HG03378 (cell line): ENCODE data around the gene GRB14.

Experiments
- ATAC-seq: cut with Tn5 transposase; IDR thresholded peaks from one replicate; pipeline ENCODE4 v1.9.1; 2021; ENCODE audit warnings: mild to moderate bottlenecking, moderate library complexity; ENCODE audit not compliant: unreplicated experiment

The GRB14 gene

DNA sequence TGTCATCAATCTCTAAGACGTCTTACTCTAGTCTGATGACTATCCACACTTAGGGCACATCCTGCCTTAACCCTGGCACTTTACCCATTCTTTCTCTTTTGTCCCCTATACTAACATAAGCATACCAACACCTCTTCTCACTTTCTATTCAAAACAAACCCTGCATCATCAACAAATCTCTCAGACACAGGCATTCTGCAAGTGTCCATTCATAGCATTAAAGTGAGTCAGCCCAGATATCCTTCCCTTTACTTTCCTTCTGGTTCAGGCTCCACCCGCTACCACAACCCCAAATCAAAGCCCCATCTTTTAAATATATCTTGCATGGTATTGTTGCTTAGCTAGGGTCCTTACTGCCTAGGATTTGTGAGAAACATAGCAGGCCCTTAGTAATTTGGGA lies 3.8 kb downstream of the GRB14 start:
- no peak for ATAC-seq

DNA sequence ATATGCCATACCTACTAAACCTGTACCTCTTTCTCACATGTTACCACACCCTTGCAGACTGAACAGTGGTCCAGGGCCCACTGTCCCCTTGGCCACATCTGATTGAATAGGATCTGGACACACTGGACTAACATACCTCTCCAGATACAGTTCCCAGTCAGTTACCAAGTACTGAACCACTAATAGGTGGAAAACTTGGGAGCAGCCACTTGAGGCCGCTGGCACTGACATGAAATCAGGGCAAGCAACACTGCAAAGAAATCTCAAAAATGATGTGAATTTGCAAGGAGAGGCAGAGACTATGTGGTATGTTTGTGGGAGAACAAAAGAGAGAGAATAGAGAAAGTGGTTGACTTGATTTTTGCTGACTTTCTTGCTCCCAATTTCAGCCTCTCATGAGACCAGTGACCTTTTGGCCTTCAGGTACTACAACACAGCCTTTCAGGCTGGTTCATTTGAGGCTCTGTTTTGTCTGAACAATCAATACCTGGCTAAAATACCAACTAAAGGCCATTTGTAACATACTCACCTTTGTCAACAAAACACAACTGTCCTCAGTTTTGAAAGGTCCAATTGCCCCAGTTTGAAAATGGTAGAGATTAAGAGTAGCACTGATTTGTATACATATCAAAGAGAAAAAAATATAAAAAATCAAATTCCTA lies 7.8 kb downstream of the GRB14 start:
- ATAC-seq: no peak

DNA sequence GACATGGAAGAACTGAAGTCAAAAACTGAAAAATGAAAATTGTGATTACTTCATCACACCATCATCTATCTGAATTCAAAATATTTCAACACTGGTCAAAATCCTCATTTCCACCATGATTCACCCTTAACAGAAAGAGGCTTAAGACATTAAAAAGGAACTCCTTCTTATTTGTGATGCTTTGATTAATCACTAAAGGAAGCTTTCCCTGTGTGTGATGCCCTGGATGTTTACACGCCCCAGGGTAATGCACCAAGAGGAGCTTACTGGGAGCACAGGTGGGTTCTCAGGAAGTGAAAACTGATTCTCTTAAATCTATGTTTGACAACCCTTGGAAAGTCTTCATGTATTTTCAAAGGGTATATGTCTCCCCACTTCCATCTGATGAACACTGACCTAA lies 11.5 kb downstream of the GRB14 start:
- ATAC-seq: no peak

DNA sequence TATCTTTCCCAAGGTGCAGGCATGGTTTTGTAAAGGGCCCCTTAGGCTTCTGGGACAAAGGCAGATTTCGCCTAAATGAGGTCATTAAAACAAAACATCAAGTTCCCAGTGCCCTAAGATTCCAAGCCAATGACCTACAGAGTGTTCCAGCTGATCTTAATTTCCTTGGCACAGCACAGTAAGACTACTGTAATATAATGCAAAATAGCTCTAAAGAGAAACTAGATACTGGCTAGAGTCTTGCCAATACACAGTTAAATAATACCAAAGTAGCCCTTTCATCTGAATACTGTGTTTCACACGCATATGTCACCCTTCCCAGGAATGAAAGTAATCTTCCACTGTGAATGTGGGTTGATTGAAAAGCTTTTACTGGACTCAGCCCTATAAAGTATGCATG lies 14.7 kb downstream of the GRB14 start:
- no peak for ATAC-seq

DNA sequence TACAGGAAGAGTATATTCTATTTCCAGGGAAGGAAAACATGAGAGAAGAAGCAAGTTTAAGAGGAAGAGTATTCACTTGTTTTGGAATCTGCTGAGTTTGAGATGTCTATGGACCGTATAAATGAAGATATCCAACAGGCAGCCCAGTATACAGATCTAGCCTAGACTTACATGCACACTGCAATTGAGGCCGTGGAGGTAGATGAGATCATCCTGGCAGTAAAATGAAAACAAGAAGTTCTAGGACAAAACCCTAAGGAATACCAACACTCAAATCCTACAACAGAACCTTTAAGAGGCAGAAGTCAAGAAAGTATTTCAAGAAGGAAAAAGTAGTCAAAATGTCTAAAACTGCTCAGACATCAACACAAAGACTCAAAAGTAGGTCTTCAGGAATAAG lies 16.0 kb downstream of the GRB14 start:
- no peak for ATAC-seq

DNA sequence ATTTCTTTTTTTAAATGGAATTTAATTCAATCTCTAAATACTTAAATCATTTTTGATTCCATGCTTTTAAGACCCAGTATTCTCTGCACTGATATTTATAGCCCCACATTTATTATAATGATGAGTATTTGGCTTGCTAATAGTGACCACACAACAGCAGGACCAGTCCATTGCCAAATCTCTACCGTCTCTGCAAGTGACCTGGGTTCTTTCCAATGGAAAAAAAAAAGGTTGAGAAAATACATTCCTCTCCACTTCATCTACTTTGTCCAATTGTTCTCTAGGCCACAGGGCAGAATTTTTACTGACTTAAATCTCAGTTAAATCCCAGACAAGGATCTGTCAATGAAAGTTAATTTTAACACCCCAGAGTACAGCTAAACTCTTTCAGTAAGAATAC lies 20.5 kb downstream of the GRB14 start:
- no peak for ATAC-seq

DNA sequence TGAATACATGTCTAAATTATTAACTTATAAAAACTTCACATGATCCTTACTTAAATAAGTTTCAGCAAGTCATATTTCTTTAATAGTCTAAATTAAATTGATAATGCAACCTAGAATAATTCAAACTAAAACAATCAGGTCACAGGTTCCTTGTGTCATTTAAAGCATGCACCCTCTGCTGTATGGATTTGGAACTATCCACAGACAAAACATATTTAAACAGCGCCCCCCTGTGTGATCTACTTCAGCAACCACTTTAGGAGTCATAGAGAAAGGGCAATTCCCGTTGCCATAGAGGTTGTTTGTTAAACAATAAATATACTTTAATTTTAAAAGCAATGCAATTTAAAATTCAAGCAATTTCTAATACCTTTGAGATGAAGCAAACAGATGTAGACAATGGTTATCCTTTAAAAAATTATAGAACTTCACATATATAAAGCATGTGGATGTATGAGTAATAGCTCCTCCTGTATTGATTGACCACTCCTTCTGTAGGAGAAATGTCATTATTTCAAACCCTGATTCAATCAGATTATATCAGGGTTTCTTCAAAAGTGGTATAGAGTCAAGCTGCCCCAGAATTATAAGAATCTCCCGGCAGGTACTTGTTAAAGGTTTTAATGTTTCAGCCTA lies 21.2 kb downstream of the GRB14 start:
- ATAC-seq: peak; percentile 99

DNA sequence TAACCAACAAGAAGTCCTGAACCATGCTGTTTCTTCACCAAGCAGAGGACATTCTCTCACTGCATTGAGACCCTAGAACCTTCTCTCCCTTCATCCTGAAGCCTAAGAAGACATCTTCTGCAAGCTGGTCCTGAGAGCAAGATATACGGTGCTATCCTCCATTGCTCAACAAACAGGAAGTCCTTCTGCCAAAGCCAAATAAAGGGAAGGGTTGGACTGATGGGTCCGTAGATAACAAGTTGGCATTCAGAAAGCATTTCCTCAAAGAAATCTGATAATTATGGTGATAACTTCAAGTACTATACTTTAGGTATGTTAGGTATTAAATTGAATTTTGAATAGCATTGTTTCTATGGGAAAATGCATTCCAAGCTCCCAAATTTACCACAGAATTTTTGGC lies 23.3 kb downstream of the GRB14 start:
- ATAC-seq: no peak

DNA sequence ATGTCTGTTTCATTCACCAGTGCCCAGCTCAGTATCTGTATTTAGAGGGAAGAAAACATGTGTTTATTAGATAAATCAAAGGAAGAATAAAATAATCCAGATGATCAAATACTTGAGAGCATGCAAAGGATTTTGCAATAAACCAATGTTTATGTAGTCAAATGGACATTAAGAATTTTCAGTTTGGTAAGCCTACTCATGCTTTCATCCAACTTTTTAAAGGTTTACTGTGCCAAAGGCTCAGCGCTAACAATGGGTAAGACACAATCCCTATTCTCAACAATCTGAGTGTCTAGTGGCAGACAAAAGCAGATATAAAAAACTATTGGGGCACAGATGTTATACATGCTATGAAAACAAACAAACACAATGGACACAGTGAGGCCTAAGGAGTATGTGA lies 26.3 kb downstream of the GRB14 start:
- ATAC-seq: no peak

DNA sequence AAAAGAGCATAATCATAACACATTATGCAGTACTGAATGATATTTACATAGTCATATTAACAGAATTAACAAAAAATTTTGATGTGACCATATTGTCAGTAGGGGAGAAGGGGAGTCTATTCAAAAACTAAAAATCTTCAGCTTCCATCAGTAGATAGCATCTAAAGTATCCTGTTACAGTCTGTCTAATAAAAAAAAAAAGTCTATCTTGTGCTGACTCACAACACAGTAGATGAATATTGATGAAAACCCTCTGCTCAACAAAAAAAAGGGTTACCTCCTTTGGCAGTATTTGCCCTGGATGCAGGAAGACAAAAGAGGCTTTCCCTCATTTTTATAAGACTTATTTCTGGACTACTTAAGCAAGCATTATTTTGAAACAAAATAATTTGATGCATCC lies 27.3 kb downstream of the GRB14 start:
- ATAC-seq: no peak

DNA sequence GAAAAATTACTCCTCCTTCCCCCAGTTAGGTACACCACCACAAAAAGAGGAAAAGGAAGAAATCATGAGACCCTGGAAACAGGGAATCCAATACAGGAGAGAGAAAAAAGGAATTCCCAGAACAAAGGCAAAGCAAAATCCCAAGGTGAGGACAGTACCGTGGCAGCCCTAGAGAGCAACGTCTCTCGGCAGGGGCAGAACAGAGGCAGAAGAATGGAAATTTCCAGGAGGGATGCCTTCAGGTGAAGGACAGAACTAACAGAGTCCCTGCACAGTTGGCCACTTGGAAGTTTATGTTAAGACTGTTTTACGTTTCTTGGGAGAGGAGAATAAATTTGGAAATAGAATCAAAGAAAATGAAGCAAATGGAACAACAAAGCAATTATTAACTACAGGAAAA lies 27.7 kb downstream of the GRB14 start:
- no peak for ATAC-seq

DNA sequence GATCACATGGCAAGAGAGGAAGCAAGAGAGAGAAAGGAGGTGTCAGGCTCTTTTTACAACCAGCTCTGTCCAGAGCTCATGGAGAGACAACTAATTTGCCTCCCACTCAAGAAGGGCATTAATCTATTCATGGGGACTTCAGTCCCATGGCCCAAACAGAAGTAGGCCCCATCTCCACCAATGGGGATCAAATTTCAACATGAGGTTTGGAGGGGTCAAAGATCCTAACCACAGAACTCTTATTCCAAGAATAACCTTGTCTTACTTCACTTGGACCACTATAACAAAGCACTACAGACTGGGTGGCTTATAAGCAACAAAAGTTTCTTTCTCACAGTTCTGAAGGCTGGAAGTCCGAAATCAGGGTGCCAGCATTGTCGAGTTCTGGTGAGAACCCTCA lies 31.8 kb downstream of the GRB14 start:
- ATAC-seq: no peak

DNA sequence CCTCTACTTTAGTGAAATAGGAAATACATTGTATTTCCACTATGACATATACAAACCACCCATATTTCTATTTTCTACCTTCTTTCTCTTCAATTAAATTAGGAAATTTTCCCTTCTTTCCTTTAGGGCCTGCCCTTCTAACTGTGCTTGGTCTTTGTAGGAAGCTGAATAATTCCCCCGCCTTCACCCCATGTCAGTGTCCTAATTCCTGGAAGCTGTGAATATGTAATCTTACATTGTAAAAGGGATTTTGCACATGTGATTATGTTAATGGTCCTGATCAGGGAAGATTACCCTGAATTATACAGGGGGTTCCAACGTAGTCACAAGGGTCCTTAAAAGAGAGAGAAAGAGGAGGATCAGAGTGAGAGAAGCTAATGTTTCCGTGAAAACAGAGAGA lies 40.2 kb downstream of the GRB14 start:
- ATAC-seq: no peak

DNA sequence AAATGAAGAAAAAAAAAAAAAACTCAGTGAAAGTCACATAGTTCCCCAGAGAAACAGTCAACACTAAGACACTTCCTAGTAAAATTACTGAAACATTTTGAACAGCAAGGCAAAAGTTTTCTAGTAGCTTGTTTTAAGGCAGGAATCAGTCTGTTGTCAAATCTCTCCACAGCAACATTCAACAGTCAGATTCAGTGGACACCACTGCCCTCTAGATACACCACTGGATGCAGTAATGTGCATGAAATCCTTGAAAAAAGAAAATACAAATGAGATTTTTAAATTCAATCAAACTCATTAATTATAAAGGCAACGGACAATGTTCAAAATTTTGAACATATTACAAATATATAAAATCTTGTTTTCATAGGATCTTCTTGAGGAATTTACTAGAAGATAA lies 46.4 kb downstream of the GRB14 start:
- ATAC-seq: no peak

DNA sequence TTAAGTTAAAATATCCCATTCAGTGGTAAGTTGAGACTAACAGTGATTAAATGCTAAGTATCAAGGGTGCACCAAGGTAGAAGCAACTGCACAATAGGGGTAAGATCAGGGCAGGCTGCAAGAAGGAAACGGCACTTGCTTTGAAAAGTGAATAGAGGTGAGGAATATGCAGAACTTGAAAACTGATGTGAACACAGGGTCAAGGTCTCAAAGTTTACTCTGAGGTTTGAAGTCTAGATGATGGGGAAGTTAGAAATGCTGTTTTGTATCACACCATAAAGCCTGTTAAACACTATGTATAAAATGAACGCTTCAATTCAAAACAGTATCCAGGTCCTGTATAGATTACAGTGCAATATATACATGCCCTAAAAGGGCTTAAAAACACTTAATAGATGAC lies 50.8 kb downstream of the GRB14 start:
- no peak for ATAC-seq

DNA sequence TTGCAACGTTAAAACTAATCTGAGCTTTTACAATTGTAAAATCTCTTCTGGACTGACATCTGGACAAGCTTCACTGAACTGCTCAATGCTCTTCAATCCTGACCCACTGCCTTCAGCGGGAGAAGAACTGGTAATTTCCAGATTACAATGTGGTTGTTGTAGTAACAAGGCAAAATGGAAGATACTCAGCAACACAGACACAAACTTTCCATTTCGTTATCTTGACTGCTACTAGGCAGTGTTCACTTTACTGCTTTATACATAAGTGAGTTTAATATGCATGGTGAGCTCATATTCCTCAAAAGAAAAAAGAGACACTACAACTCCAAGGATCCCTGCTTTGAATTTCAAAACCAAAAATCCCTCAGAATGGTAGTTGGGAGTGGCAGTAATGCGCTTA lies 51.9 kb downstream of the GRB14 start:
- no peak for ATAC-seq

DNA sequence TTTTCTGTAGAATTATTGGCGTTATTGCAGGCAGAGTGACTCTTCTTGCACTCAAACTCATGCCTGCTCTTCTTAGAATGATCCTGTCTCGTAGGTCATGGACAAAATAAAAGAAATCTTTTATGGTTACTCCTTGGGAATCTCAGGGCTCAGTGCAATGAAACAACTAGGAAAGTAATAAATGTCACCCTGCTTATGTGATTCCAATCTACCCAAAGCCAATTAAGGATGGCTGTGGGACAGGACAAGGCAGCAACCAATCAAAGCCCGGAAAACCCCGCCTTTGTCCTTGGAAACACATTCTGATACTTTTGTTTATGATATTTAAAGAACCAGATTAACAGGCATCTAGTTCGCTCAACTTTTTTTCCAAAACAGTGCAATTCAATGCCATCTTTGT lies 53.0 kb downstream of the GRB14 start:
- ATAC-seq: no peak

DNA sequence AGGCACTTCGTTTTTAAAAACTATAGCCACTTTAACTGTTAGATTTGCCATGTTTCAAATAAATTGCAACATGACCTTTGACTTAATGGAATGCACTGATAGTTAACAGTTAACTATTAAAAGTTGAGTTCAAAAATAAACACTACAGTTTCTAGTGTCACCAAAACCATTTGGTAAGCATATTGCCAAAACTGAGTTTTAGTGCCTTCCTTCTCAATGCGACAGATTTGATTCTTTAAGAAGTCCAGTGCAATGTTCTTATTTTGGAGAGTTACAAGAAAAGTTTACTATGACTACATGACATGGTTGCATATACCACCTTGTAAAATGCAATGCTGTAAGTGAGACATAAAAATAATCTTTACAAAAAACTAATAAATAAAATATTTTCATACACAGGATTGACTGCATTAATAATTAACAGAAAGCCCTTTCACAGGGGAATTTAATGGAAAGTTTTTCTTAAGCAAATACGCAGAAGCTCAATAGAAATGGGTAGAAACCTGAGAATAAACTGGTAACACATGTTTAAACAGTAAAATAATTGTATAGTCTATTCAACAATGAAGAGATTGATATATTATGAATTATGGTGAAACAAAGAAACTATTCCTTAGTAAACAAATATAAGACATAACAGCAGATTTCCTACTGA lies 53.8 kb downstream of the GRB14 start:
- ATAC-seq: no peak

DNA sequence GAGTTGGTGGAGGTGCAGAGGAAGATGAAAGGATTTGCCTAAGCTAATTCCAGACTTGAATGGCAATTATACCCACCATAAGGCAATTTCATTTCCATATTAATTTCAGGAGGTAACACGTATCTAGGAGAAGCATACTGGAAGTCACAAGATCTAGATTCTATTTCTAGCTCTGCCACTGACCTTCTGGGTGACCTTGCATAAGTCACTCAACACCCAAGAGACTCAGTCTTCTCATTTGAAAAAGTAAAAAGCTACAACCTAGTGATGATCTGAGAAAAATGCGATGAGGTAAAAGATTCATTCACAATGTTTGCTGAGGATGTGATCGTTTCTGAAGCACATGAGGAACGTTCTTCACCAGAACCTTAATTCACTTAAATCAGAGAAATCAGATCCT lies 55.9 kb downstream of the GRB14 start:
- ATAC-seq: no peak

DNA sequence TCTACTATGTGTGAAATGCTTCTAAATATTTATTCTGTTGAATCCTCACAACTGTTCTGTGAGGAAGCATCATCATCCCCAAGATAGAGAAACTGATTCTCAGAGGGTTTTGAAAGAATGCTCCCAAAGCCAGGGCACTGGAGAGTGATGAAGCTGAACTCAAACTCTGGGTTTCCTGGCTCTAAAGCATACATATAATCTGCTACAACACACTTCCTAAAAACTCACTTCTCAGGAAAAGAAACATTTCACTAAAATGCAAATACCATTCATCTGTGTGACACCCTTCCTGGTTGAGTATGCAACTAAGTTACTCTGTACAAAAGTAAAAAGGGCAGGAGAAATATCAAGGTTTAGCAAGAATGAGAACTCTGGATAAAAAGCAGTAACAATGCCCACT lies 58.6 kb downstream of the GRB14 start:
- no peak for ATAC-seq

DNA sequence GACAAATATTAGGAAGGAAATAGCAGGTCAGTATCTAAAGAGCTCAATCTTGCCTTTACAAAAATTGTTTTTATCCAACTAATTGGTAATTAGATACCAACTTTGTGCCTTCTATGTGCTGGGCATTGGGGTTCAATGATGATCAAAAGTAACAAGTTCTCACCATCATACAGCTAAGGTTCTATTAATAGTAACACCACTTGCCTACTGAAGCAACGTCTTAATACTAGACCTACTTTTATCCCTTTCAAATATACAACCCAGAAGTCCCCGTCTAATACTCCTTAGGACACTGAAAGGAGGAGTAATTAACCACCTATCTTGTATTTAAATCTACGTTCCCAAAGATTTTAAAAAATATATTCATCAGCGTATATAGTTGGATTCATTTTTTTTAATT lies 59.3 kb downstream of the GRB14 start:
- no peak for ATAC-seq

DNA sequence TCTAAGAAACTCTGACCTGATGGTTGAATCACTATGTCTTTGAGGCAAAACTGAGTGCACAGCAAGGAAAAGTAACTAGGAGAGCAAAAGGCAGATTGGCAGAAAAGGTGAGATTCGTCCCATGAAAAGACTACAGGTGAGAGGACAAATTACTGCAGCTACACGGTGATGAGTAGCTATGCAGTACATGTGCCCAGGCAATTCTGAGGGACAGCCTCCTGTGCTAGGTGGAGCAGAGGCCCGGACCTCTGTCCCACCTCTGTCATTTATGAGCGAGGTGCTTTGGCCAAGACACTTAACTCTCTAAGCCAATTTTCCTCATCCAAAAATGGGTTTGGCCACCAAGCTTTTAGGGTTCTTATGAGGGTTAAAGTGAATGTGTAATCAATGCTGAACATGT lies 59.9 kb downstream of the GRB14 start:
- no peak for ATAC-seq

DNA sequence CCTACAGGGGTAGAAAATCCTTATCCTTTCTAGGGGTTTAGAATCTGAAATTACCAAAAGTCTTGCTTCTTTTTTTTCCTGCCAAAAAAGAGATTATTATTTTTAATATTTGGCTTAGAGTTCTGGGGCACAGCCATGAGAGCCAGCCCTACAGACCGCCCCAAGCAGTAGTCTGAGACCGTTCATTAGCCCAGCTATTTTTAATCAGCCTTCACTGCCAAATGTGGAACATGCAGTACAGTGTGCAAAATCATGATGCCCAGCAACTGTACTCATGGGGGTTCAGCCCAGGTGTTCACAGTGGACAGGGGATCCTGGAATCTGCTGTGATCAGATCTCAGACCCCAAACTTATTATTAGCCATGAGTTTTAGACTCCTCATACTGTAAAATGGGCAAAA lies 60.4 kb downstream of the GRB14 start:
- no peak for ATAC-seq
